ENCODE data around the gene TRIO. TPM values are rescaled to one million over a fixed set of nuclear protein-coding genes. Genes with fewer than 3 reads are reported as not detected.

The TRIO gene
- total RNA-seq, 6 experiments from 2014 or later = 167 to 219 (median 190) TPM

DNA sequence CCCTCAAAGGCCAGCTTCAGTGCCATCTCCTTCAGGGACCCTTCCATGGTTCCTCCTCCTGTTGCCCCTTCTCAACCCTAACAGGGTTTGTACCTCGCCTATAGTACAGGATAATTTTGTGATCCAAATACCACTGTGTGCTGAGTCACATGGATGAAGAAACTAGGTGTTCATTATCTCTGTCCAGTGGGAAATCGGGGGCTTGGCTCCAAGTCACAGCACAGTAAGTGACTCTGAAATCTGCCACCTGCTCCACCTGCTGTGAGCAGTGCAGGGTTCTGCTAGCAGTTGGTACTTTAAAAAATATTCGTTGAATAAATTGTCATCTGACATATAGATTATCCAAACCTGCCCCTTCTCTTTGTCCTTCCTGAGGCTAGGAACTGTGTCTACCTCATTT lies 315.3 kb downstream of the TRIO start:
- Mint-ChIP-seq H3K27ac (peak overlapping the region; percentile 71), H3K27me3 (ENCODE audit: insufficient read depth) (peaks cover 25% of the 10 kb centered on the region), H3K9me3 (peaks cover 13% of the 10 kb centered on the region), H3K4me1 (ENCODE audit: low read depth) (peaks cover 54% of the 10 kb centered on the region), H3K4me3 (0 out of 2 replicates have a peak overlapping the region, but pooled peaks have one; percentile 10), H3K36me3 (ENCODE audit: low read depth) (peaks cover 64% of the 10 kb centered on the region)
- TF ChIP-seq CTCF (IDR thresholded peaks at IDR 0.05) = no peak
- no peak for DNase-seq

DNA sequence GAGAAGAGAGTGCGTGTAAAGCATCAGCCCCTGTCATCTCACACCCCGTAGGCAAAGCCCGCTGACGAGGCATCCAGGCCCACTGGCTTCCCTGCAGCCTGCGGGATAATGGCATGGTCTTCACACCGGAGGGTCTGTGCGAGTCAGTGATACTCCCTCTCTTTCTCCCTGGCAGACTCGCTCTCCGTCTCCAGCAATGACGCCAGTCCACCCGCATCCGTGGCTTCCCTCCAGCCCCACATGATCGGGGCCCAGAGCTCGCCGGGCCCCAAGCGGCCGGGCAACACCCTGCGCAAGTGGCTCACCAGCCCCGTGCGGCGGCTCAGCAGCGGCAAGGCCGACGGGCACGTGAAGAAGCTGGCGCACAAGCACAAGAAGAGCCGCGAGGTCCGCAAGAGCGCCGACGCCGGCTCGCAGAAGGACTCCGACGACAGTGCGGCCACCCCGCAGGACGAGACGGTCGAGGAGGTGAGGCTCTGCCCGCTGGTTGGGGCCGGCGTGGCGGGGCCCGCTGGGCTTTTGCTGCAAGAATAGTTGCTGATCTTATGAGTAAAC lies 317.8 kb downstream of the TRIO start:
- no peak overlapping the region for H3K4me3 Mint-ChIP-seq
- DNase-seq = no peak
- H3K36me3 Mint-ChIP-seq (ENCODE audit: low read depth) = peaks cover 63% of the 10 kb centered on the region
- peaks cover 21% of the 10 kb centered on the region for H3K27me3 Mint-ChIP-seq (ENCODE audit: insufficient read depth)
- TF ChIP-seq CTCF (IDR thresholded peaks at IDR 0.05) = no peak
- peaks cover 67% of the 10 kb centered on the region for H3K4me1 Mint-ChIP-seq (ENCODE audit: low read depth)
- no peaks in the 10 kb centered on the region for H3K9me3 Mint-ChIP-seq
- H3K27ac Mint-ChIP-seq = no peak overlapping the region

DNA sequence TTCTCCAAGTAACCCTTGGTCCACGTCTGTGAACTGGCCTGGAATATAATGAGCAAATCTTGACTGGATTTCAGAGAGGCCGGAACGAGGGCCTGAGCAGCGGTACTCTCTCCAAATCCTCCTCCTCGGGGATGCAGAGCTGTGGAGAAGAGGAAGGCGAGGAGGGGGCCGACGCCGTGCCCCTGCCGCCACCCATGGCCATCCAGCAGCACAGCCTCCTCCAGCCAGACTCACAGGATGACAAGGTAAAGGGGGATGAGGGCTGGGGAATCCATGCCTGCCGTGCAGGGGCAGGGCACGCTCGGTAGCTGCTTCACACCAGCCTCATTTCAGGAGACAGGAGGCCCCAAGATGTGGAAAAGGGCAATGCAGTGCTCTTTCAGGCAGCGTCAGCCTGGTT lies 319.5 kb downstream of the TRIO start:
- peak overlapping the region; percentile 71 for H3K27ac Mint-ChIP-seq
- peaks cover 67% of the 10 kb centered on the region for H3K4me1 Mint-ChIP-seq (ENCODE audit: low read depth)
- no peaks in the 10 kb centered on the region for H3K9me3 Mint-ChIP-seq
- peaks cover 66% of the 10 kb centered on the region for H3K36me3 Mint-ChIP-seq (ENCODE audit: low read depth)
- no peak overlapping the region; the same call in 1 of the 2 replicates for H3K4me3 Mint-ChIP-seq
- no peak for TF ChIP-seq CTCF (IDR thresholded peaks at IDR 0.05)
- no peak for DNase-seq
- H3K27me3 Mint-ChIP-seq (ENCODE audit: insufficient read depth) = peaks cover 24% of the 10 kb centered on the region

DNA sequence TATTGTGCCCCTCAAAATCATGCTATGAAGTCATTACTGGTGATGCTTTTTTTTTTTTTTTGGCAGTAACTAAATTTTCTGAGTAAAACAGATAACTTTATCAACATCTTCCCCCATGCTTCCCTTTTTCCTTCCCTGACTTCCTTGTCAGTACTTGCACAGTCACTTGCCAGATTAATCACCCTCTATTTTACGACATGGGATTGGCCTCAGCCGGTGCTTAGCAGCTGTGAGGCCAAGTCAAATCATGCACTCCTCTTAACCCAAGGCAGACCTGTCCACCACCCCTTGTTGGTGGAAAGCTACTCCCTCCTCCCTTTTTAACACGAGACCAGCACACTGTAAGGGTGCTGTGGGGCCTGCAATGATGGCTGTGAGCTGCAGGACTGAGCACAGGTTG lies 320.5 kb downstream of the TRIO start:
- Mint-ChIP-seq H3K36me3 (ENCODE audit: low read depth) (peaks cover 68% of the 10 kb centered on the region), H3K4me1 (ENCODE audit: low read depth) (peaks cover 67% of the 10 kb centered on the region), H3K27ac (peak overlapping the region; percentile 71), H3K9me3 (no peaks in the 10 kb centered on the region), H3K4me3 (no peak overlapping the region), H3K27me3 (ENCODE audit: insufficient read depth) (peaks cover 21% of the 10 kb centered on the region)
- no peak for TF ChIP-seq CTCF (IDR thresholded peaks at IDR 0.05)
- DNase-seq = peak; percentile 80

DNA sequence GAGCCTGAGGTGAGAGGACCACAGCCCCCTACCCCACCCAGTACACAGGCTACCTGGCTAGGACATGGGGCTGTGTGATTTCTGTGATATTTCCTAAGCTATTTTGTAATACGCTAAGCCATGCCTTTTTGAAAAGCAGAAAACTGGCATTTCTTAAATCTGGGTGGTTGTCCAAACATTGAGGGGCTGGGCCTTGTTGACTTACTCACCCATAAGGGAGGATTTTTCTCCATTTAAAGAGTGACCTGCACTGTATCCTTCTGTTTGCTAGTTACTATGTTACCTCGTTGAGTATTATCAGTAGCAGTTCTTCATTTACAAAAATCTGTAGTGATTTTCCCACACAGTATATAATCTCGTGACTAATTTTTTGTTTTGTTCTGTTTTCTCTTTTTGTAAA lies 321.0 kb downstream of the TRIO start:
- Mint-ChIP-seq H3K9me3 (no peaks in the 10 kb centered on the region), H3K27ac (peak overlapping the region; percentile 71), H3K27me3 (ENCODE audit: insufficient read depth) (peaks cover 21% of the 10 kb centered on the region), H3K36me3 (ENCODE audit: low read depth) (peaks cover 69% of the 10 kb centered on the region), H3K4me3 (peak overlapping the region; percentile 31; the same call in 1 of the 2 replicates), H3K4me1 (ENCODE audit: low read depth) (peaks cover 67% of the 10 kb centered on the region)
- DNase-seq = no peak
- no peak for TF ChIP-seq CTCF (IDR thresholded peaks at IDR 0.05)

Data from HFFc6 (cell line).